HG03045 (cell line): ENCODE data around the gene CSTF1.

Experiments
- ATAC-seq: cut with Tn5 transposase; IDR thresholded peaks from one replicate; pipeline ENCODE4 v1.9.1; 2021; ENCODE audit warnings: mild to moderate bottlenecking, moderate library complexity; ENCODE audit not compliant: unreplicated experiment

Gene CSTF1

DNA sequence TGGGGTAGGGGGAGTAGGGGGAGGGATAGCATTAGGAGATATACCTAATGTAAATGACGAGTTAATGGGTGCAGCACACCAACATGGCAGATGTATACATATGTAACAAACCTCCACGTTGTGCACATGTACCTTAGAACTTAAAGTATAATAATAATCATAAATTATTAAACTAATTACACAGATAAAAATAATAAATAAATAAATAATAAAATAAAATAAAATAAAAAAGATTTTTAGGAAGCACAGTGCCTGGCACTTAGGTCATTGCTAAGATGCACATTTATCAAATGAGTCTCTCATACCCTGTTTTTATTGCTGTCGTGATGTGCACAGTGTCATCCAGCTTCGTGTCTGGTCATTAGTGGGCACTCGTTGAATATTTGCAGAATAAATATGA is 57.0 kb downstream of the CSTF1 start:
- no peak for ATAC-seq

DNA sequence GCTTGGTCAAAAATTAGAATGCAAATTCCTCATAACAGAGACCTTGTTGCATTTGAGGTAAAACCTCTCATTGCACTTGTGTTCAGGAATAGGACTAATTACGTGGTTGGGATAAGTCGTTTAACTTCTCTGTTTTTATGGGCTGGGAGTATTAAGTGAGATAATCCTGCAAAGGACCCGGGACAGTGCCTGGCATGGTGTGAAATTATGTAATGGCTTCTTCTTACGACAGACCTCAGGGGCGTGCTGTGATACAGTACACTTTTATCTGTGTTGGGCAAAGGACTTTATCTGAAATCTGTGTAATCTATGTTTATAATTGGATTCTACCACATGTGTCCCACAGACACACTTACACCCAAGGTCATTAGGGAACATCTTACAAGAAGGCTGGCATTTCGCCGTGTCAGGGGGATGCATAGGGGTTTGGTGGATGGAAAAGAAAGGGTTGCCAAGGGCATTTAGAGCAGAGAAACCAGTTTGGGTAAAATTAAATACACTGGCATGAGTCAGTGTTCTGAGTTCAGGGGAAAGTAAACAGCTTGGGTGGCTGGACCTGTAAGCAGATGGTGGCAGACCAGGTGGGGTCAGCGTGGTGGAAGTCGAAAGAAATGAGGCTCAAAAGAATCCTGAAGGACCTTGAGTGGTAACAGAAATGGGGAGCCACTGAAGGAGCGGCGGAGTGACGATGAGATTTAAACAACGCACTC is 58.8 kb downstream of the CSTF1 start:
- no peak for ATAC-seq

DNA sequence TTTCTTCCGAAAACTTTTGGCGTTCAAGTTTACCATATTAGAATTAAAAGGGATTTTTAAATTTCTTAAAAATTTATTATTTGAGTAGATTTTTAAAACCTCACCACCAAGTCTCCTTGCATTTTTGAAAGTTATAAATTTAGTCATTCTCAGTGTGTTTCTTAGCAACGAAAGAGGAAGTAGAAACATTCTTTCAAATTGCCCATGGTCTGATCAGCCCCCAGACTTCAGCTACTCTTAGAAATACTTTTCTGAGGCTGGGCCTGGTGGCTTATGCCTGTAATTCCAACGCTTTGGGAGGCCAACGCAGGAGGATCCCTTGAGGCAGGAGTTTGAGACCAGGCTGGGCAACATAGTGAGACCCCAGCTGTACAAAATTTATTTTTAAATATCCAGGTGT is 60.9 kb downstream of the CSTF1 start:
- peak; percentile 57 for ATAC-seq

DNA sequence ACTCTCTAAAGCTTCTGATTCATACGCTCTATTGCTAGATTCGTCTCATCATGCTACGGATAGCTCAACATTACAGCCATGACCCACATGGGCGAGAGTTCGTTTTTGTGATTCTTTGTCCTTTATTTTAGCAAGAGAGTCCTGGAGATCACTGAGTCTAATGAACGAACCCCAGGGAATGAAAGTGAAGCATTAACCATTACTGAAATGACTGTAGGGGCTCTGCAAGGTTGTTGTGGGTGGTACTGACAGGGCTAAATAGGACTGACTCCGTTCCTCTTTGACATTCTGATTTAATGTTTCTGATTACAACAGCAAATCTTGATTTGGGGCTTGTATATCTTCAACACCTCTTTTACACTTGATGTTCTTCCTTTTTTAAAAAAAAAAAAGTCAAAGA is 62.3 kb downstream of the CSTF1 start:
- ATAC-seq, result no peak
